KOPT-K1 (cell line): ENCODE data around the gene ERMP1.
"Not testable (repeated sequence)": the region's sequence is repeated elsewhere in the genome, so short reads cannot be mapped to it uniquely, and the experiment has no call there.

ENCODE experiments used
- H3K27ac ChIP-seq: fragments of 200-600 bp; sonication (generic); 2 replicates; pipeline ENCODE4 v1.5.1; 2016; ENCODE audit warnings: antibody characterized with exemption, mild to moderate bottlenecking, low read depth, low read length; ENCODE audit not compliant: poor library complexity, severe bottlenecking
- H3K36me3 ChIP-seq: fragments of 200-600 bp; sonication (generic); 2 replicates; pipeline ENCODE4 v1.5.1; 2017; ENCODE audit warnings: antibody characterized with exemption, mild to moderate bottlenecking, low read length, moderate library complexity; ENCODE audit not compliant: insufficient read depth
- H3K9me3 ChIP-seq: fragments of 200-600 bp; sonication (generic); 2 replicates; pipeline ENCODE4 v1.5.1; 2017; ENCODE audit warnings: antibody characterized with exemption, low read length, mild to moderate bottlenecking; ENCODE audit not compliant: insufficient read depth, poor library complexity, severe bottlenecking

The ERMP1 gene

GRCh38 chr9:5832538-5833529 lies at the start of gene ERMP1:
ERMP1 (minus strand) TSS chr9:5833117; CDS start chr9:5833027, 90 bp downstream.
- peak within 1 kb of the TSS; percentile 39 for H3K27ac ChIP-seq

GRCh38 chr9:5882244-5883012 lies 49.5 kb upstream of the ERMP1 start:
- H3K27ac ChIP-seq, H3K36me3 ChIP-seq, H3K9me3 ChIP-seq: not testable (repeated sequence)

More at GRCh38 chr9:5832538-5833529, at the start of gene ERMP1:
- no peaks in the 10 kb centered on the region for H3K36me3 ChIP-seq
- H3K9me3 ChIP-seq, result no peaks in the 10 kb centered on the region

GRCh38 chr9:5879419-5880181 lies 46.7 kb upstream of the ERMP1 start:
- Histone ChIP-seq H3K27ac (no peak overlapping the region), H3K36me3 (no peaks in the 10 kb centered on the region), H3K9me3 (no peaks in the 10 kb centered on the region)

GRCh38 chr9:5876711-5877110 lies 43.8 kb upstream of the ERMP1 start:
- H3K36me3 ChIP-seq, result no peaks in the 10 kb centered on the region
- no peaks in the 10 kb centered on the region for H3K9me3 ChIP-seq
- no peak overlapping the region for H3K27ac ChIP-seq

GRCh38 chr9:5876026-5876425 lies 43.1 kb upstream of the ERMP1 start:
- H3K36me3 ChIP-seq, result no peaks in the 10 kb centered on the region
- no peak overlapping the region for H3K27ac ChIP-seq
- H3K9me3 ChIP-seq, result no peaks in the 10 kb centered on the region

GRCh38 chr9:5874048-5874447 lies 41.1 kb upstream of the ERMP1 start:
- Histone ChIP-seq H3K27ac (no peak overlapping the region), H3K36me3 (no peaks in the 10 kb centered on the region), H3K9me3 (no peaks in the 10 kb centered on the region)

GRCh38 chr9:5873439-5873838 lies 40.5 kb upstream of the ERMP1 start:
- Histone ChIP-seq H3K27ac (no peak overlapping the region), H3K36me3 (no peaks in the 10 kb centered on the region), H3K9me3 (no peaks in the 10 kb centered on the region)

- H3K9me3 ChIP-seq, result no peaks in the 10 kb centered on the region
- H3K36me3 ChIP-seq, result no peaks in the 10 kb centered on the region
- H3K27ac ChIP-seq, result no peak overlapping the region
These were observed 39.6 kb upstream of the ERMP1 start for GRCh38 chr9:5872511-5872910.

- Histone ChIP-seq H3K9me3 (no peaks in the 10 kb centered on the region), H3K27ac (no peak overlapping the region)
These were observed 38.9 kb upstream of the ERMP1 start for GRCh38 chr9:5871785-5872184.

GRCh38 chr9:5870691-5871090 lies 37.8 kb upstream of the ERMP1 start:
- Histone ChIP-seq H3K9me3 (no peaks in the 10 kb centered on the region), H3K27ac (no peak overlapping the region), H3K36me3 (no peaks in the 10 kb centered on the region)

More at GRCh38 chr9:5871785-5872184, 38.9 kb upstream of the ERMP1 start:
- H3K36me3 ChIP-seq, result no peaks in the 10 kb centered on the region

- Histone ChIP-seq H3K9me3 (no peaks in the 10 kb centered on the region), H3K36me3 (no peaks in the 10 kb centered on the region), H3K27ac (no peak overlapping the region)
These were observed 37.1 kb upstream of the ERMP1 start for GRCh38 chr9:5870020-5870339.

- H3K27ac ChIP-seq, result no peak overlapping the region
- no peaks in the 10 kb centered on the region for H3K9me3 ChIP-seq
These were observed 36.5 kb upstream of the ERMP1 start for GRCh38 chr9:5869315-5870019.

GRCh38 chr9:5868235-5868634 lies 35.3 kb upstream of the ERMP1 start:
- Histone ChIP-seq H3K9me3 (no peaks in the 10 kb centered on the region), H3K27ac (no peak overlapping the region), H3K36me3 (no peaks in the 10 kb centered on the region)

More at GRCh38 chr9:5869315-5870019, 36.5 kb upstream of the ERMP1 start:
- no peaks in the 10 kb centered on the region for H3K36me3 ChIP-seq

- no peak overlapping the region for H3K27ac ChIP-seq
- H3K36me3 ChIP-seq, result no peaks in the 10 kb centered on the region
- H3K9me3 ChIP-seq, result no peaks in the 10 kb centered on the region
These were observed 33.8 kb upstream of the ERMP1 start for GRCh38 chr9:5866685-5867084.
